Measurements from ENCODE around the gene GRK6.

GRCh38 chr5:177489119-177489716 is 62.7 kb downstream of the GRK6 start:
- TF ChIP-seq CTCF (IDR thresholded peaks at IDR 0.05) (no peak), POLR2A (IDR thresholded peaks at IDR 0.05) (no peak), POLR2AphosphoS5 (IDR thresholded peaks at IDR 0.05) (no peak)

Data from prostate gland (tissue), 2 donors.